HCT116 (cell line): ENCODE results near the gene GTF2H1. TPM values are rescaled to one million over a fixed set of nuclear protein-coding genes. Genes with fewer than 3 reads are reported as not detected.

ENCODE experiments used
- ATAC-seq: fragments of 200-7000 bp; cut with Tn5 transposase; 2 replicates; pipeline ENCODE4 v1.9.1; 2020; ENCODE audit warnings: mild to moderate bottlenecking, moderate library complexity
- BruUV-seq: library from RNA; stranded (reverse); fragments of 400-500 nt; replicated peaks from 2 replicates; lab custom pipeline; 2021; lab: Mats Ljungman, UMichigan
- CTCF ChIA-PET: fragments of 300-600 bp; sonication (Branson Sonifier 250); formaldehyde crosslinking; loops from one replicate; lab custom pipeline; 2021; ENCODE audit warnings: antibody characterized with exemption; lab: Charles Lee
- POLR2A ChIA-PET: fragments of 300-600, 350-600 bp; sonication (Branson Sonifier 250); formaldehyde crosslinking; loops from one replicate; lab custom pipeline; 2021; ENCODE audit warnings: antibody characterized with exemption; lab: Charles Lee
- RAD21 ChIA-PET, 2 experiments: fragments of 300-600 bp; sonication (Branson Sonifier 250); formaldehyde crosslinking; loops; one replicate each; lab custom pipeline; 2023; ENCODE audit warnings: low total read pairs in 2 of 2; ENCODE audit not compliant: uncharacterized antibody in 2 of 2, unreplicated experiment in 2 of 2, low non-redundant PET in 1 of 2; lab: Charles Lee
- DNase-seq: peaks from one replicate; pipeline ENCODE4 v3.0.0-alpha.2; 2010; ENCODE audit warnings: low read depth, low spot score
- H2AFZ ChIP-seq: fragments of 200-600 bp; shearing (Covaris generic), sonication (generic); 2 replicates; pipeline ENCODE4 v1.6.1; 2017; ENCODE audit warnings: low read depth, mixed run types, mixed read lengths, antibody characterized with exemption, low read length; ENCODE audit not compliant: poor library complexity, severe bottlenecking
- H3K27ac ChIP-seq: 2 replicates; pipeline ENCODE4 v1.5.1; 2012; ENCODE audit warnings: low read depth, low read length
- H3K27me3 ChIP-seq: fragments of 200-600 bp; sonication (generic); 2 replicates; pipeline ENCODE4 v1.6.1; 2016; ENCODE audit warnings: mixed run types, low read length, mixed read lengths; ENCODE audit not compliant: insufficient read depth
- H3K36me3 ChIP-seq, 2 experiments: fragments of 200-500 bp in 1 of 2; fragments of 200-600 bp in 1 of 2; sonication (Bioruptor generic) in 1 of 2; sonication (generic) in 1 of 2; 2 replicates each; pipeline versions ENCODE4 v1.5.1 to v1.6.1; 2014 to 2016; ENCODE audit warnings: low read length in 2 of 2, inconsistent platforms in 1 of 2, mixed read lengths in 1 of 2, mixed run types in 1 of 2; ENCODE audit not compliant: insufficient read depth in 2 of 2, control insufficient read depth in 1 of 2
- H3K4me1 ChIP-seq, 2 experiments: fragments of 200-600 bp in 1 of 2; sonication (generic) in 1 of 2; 2 replicates each; pipeline versions ENCODE4 v1.5.1 to v1.6.1; 2012 to 2017; ENCODE audit warnings: low read length in 2 of 2, inconsistent platforms in 1 of 2, mild to moderate bottlenecking in 1 of 2, mixed read lengths in 1 of 2, mixed run types in 1 of 2, moderate library complexity in 1 of 2; ENCODE audit not compliant: insufficient read depth in 2 of 2, control insufficient read depth in 1 of 2
- H3K4me2 ChIP-seq: fragments of 200-600 bp; sonication (generic); 2 replicates; pipeline ENCODE4 v1.6.1; 2017; ENCODE audit warnings: mixed run types, low read length, mixed read lengths
- H3K4me3 ChIP-seq, 2 experiments: fragments of 200-600 bp in 1 of 2; sonication (generic) in 1 of 2; replicated peaks in 1 of 2; 2 replicates each; pipeline ENCODE4 v1.5.1; 2011 to 2016; ENCODE audit warnings: low read length in 2 of 2, control low read depth in 1 of 2, low read depth in 1 of 2, mild to moderate bottlenecking in 1 of 2, mixed read lengths in 1 of 2, mixed run types in 1 of 2
- H3K79me2 ChIP-seq: fragments of 200-600 bp; sonication (generic); 2 replicates; pipeline ENCODE4 v1.6.1; 2017; ENCODE audit warnings: mild to moderate bottlenecking, mixed run types, low read length, moderate library complexity, mixed read lengths; ENCODE audit not compliant: insufficient read depth
- H3K9ac ChIP-seq: fragments of 200-600 bp; sonication (generic); 2 replicates; pipeline ENCODE4 v1.6.1; 2016; ENCODE audit warnings: low read length, mixed read lengths
- H3K9me2 ChIP-seq: fragments of 200-600 bp; sonication (generic), shearing (Covaris generic); 2 replicates; pipeline ENCODE4 v1.6.1; 2017; ENCODE audit warnings: mixed run types, mild to moderate bottlenecking, moderate library complexity; ENCODE audit not compliant: insufficient read depth
- H3K9me3 ChIP-seq, 2 experiments: fragments of 200-500 bp in 1 of 2; fragments of 200-600 bp in 1 of 2; sonication (Bioruptor generic) in 1 of 2; sonication (generic) in 1 of 2; 2 replicates each; pipeline ENCODE4 v1.6.1; 2014 to 2017; ENCODE audit warnings: low read length in 2 of 2, mixed read lengths in 2 of 2, inconsistent platforms in 1 of 2, low read depth in 1 of 2, mild to moderate bottlenecking in 1 of 2, mixed run types in 1 of 2, moderate library complexity in 1 of 2; ENCODE audit not compliant: control insufficient read depth in 1 of 2, insufficient read depth in 1 of 2
- H4K20me1 ChIP-seq: fragments of 200-600 bp; sonication (generic), shearing (Covaris generic); 2 replicates; pipeline ENCODE4 v1.6.1; 2017; ENCODE audit warnings: mixed run types, mild to moderate bottlenecking, moderate library complexity; ENCODE audit not compliant: insufficient read depth
- CBX3 ChIP-seq: IDR thresholded peaks from 2 replicates; pipeline ENCODE4 v1.6.1; 2012; ENCODE audit warnings: low read depth
- CEBPB ChIP-seq: IDR thresholded peaks from 2 replicates; pipeline ENCODE4 v1.6.1; 2012; ENCODE audit warnings: low read depth
- EGR1 ChIP-seq: IDR thresholded peaks from 2 replicates; pipeline ENCODE4 v1.6.1; 2012; ENCODE audit warnings: low read depth
- ELF1 ChIP-seq: IDR thresholded peaks from 2 replicates; pipeline ENCODE4 v1.6.1; 2012; ENCODE audit warnings: low read depth, borderline replicate concordance
- EZH2 ChIP-seq: fragments of 200-600 bp; sonication (generic); IDR thresholded peaks from 2 replicates; pipeline ENCODE4 v1.6.1; 2017; ENCODE audit warnings: antibody characterized with exemption, mixed run types
- FOSL1 ChIP-seq: IDR thresholded peaks from 2 replicates; pipeline ENCODE4 v1.6.1; 2012; ENCODE audit warnings: low read depth
- JUND ChIP-seq: IDR thresholded peaks from 2 replicates; pipeline ENCODE4 v1.6.1; 2012
- POLR2A ChIP-seq: IDR thresholded peaks from 2 replicates; pipeline ENCODE4 v1.7.0; 2011; ENCODE audit warnings: borderline replicate concordance; ENCODE audit not compliant: insufficient read depth, insufficient read length; ENCODE audit errors: extremely low read depth
- POLR2AphosphoS5 ChIP-seq: IDR thresholded peaks from 2 replicates; pipeline ENCODE4 v1.6.1; 2011; ENCODE audit warnings: mild to moderate bottlenecking, low read depth, low read length, moderate library complexity
- SP1 ChIP-seq: IDR thresholded peaks from 2 replicates; pipeline ENCODE4 v1.6.1; 2012; ENCODE audit warnings: low read depth
- SRF ChIP-seq: IDR thresholded peaks from 2 replicates; pipeline ENCODE4 v1.6.1; 2012; ENCODE audit warnings: low read depth
- TCF7L2 ChIP-seq: IDR thresholded peaks from 2 replicates; pipeline ENCODE4 v1.7.0; 2011; ENCODE audit warnings: borderline replicate concordance, inconsistent platforms; ENCODE audit not compliant: insufficient read depth, insufficient read length; ENCODE audit errors: extremely low read depth
- YY1 ChIP-seq: IDR thresholded peaks from 2 replicates; pipeline ENCODE4 v1.6.1; 2011; ENCODE audit warnings: low read length, low read depth, moderate library complexity, mild to moderate bottlenecking; ENCODE audit not compliant: insufficient replicate concordance; ENCODE audit errors: extremely low read depth
- ZFX ChIP-seq: fragments of 450-650 bp; IDR thresholded peaks from 2 replicates; pipeline ENCODE4 v1.6.1; 2017
- ZNF274 ChIP-seq: fragments of 200-500 bp; sonication (Bioruptor generic); IDR thresholded peaks from 2 replicates; pipeline ENCODE4 v1.6.1; 2014; ENCODE audit warnings: mild to moderate bottlenecking, low read depth, low read length, inconsistent platforms
- intact Hi-C: fragments of 100-400 bp; cut with micrococcal nuclease; formaldehyde crosslinking; loops from 2 replicates; pipeline ENCODE4 v1.10.0; 2022
- total RNA-seq: library from RNA; stranded (reverse); gene quantifications from one replicate; pipeline ENCODE4 v1.2.1, GENCODE V29; 2021; ENCODE audit not compliant: unreplicated experiment
- TF ChIP-seq, protein P1 (sequence below): IDR thresholded peaks from 2 replicates; pipeline ENCODE4 v1.6.1; 2011; ENCODE audit warnings: mild to moderate bottlenecking, low read length, moderate library complexity; ENCODE audit not compliant: insufficient replicate concordance; ENCODE audit errors: extremely low read depth
- TF ChIP-seq, protein P2 (sequence below): IDR thresholded peaks from 2 replicates; pipeline ENCODE4 v1.6.1; 2012
- TF ChIP-seq, protein P3 (sequence below), 3 experiments: fragments of 200-600 bp in 1 of 3; sonication (generic) in 1 of 3; IDR thresholded peaks in 2 of 3; conservative IDR thresholded peaks in 1 of 3; 2 replicates each; pipeline ENCODE4 v1.5.1; 2012 to 2017; ENCODE audit warnings: low read depth in 2 of 3, low read length in 2 of 3, antibody characterized with exemption in 1 of 3, borderline replicate concordance in 1 of 3, control low read depth in 1 of 3, mild to moderate bottlenecking in 1 of 3, mixed read lengths in 1 of 3, mixed run types in 1 of 3, moderate library complexity in 1 of 3; ENCODE audit not compliant: insufficient read depth in 1 of 3
- TF ChIP-seq, protein P4 (sequence below): IDR thresholded peaks from 2 replicates; pipeline ENCODE4 v1.6.1; 2012

GTF2H1 gene
- total RNA-seq, 1 experiment from 2014 or later = 37.3 TPM

DNA sequence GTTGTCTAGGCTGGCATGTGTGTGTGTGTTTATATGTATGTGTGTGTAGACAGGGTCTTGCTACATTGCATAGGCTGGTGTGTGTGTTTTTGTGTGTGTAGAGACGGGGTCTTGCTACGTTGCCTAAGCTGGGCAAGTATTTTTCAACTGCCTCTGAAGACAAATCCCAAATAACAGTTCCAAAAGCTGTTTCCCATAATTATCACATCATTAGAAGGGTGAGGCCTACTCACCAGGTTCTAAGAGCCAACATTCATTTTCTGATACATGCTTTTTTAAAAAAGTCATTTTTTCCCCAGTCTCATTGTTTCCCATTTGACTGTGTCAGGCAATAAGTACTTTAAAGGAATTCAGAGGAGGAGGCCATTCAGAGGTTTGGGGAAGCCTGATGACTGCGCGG, 33.5 kb upstream of the GTF2H1 start:
- no peak overlapping the region for H3K4me3 ChIP-seq
- intact Hi-C loops = no loop called here
- H3K9me3 ChIP-seq = no peaks in the 10 kb centered on the region
- H3K9ac ChIP-seq = no peak overlapping the region
- no peaks in the 10 kb centered on the region for H3K9me2 ChIP-seq
- ChIA-PET POLR2A (no interaction called here), CTCF (no interaction called here), RAD21 (no interaction called here)
- H3K27ac ChIP-seq = no peak overlapping the region
- no peaks in the 10 kb centered on the region for H4K20me1 ChIP-seq
- H3K27me3 ChIP-seq = no peaks in the 10 kb centered on the region
- no peak overlapping the region for H2AFZ ChIP-seq
- TF ChIP-seq FOSL1 (no peak), EZH2 (no peak), POLR2AphosphoS5 (no peak), ZNF274 (no peak), ELF1 (no peak), JUND (no peak), CEBPB (no peak), EGR1 (no peak), TCF7L2 (no peak), ZFX (no peak), POLR2A (no peak), CBX3 (no peak), YY1 (no peak), SP1 (no peak), SRF (no peak)
- TF ChIP-seq, protein P1, sequence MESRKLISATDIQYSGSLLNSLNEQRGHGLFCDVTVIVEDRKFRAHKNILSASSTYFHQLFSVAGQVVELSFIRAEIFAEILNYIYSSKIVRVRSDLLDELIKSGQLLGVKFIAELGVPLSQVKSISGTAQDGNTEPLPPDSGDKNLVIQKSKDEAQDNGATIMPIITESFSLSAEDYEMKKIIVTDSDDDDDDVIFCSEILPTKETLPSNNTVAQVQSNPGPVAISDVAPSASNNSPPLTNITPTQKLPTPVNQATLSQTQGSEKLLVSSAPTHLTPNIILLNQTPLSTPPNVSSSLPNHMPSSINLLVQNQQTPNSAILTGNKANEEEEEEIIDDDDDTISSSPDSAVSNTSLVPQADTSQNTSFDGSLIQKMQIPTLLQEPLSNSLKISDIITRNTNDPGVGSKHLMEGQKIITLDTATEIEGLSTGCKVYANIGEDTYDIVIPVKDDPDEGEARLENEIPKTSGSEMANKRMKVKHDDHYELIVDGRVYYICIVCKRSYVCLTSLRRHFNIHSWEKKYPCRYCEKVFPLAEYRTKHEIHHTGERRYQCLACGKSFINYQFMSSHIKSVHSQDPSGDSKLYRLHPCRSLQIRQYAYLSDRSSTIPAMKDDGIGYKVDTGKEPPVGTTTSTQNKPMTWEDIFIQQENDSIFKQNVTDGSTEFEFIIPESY = no peak
- TF ChIP-seq, protein P2, sequence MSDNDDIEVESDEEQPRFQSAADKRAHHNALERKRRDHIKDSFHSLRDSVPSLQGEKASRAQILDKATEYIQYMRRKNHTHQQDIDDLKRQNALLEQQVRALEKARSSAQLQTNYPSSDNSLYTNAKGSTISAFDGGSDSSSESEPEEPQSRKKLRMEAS = no peak
- TF ChIP-seq, protein P3, sequence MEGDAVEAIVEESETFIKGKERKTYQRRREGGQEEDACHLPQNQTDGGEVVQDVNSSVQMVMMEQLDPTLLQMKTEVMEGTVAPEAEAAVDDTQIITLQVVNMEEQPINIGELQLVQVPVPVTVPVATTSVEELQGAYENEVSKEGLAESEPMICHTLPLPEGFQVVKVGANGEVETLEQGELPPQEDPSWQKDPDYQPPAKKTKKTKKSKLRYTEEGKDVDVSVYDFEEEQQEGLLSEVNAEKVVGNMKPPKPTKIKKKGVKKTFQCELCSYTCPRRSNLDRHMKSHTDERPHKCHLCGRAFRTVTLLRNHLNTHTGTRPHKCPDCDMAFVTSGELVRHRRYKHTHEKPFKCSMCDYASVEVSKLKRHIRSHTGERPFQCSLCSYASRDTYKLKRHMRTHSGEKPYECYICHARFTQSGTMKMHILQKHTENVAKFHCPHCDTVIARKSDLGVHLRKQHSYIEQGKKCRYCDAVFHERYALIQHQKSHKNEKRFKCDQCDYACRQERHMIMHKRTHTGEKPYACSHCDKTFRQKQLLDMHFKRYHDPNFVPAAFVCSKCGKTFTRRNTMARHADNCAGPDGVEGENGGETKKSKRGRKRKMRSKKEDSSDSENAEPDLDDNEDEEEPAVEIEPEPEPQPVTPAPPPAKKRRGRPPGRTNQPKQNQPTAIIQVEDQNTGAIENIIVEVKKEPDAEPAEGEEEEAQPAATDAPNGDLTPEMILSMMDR (IDR thresholded peaks at IDR 0.05 in 2 of 3, conservative IDR thresholded peaks at IDR 0.05 in 1 of 3; ENCODE audit: borderline replicate concordance in 1 of 3, insufficient read depth in 1 of 3, low read depth in 2 of 3, low read length in 2 of 3) = no peak
- TF ChIP-seq, protein P4, sequence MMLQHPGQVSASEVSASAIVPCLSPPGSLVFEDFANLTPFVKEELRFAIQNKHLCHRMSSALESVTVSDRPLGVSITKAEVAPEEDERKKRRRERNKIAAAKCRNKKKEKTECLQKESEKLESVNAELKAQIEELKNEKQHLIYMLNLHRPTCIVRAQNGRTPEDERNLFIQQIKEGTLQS = no peak
- DNase-seq (no peak), ATAC-seq (no peak)
- H3K4me1 ChIP-seq = no peaks in the 10 kb centered on the region
- H3K4me2 ChIP-seq = no peak overlapping the region
- H3K36me3 ChIP-seq = peaks cover 23 to 45% of the 10 kb centered on the region in 2 experiments
- no TSS peak for BruUV-seq
- no peaks in the 10 kb centered on the region for H3K79me2 ChIP-seq
